ENCODE measurements around the gene ACSF3.

ACSF3 gene

DNA sequence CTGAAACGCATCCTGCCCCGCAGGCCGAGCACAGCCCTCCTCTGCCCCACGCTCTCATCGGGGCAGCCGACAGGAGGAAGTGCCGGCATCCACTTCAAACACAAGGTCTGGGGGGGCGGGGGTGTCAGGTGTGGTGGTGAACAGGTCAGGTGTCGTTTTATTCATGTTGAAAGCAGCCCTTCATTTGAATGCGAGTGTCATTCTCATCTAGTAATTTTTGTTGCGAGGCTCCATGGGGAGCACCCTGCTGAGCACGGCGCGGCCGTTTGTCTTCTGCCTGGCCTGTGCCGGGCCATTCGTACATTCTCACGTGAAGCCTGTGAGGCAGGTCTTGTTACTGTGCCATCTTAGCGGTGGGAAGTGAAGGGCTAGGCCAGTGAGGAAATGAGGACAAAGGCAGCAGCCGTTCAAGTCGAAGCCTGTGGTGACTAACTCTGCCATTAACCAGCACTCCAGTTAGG, 1.9 kb downstream of the ACSF3 start:
- no peak for DNase-seq (ENCODE audit: low spot score)

DNA sequence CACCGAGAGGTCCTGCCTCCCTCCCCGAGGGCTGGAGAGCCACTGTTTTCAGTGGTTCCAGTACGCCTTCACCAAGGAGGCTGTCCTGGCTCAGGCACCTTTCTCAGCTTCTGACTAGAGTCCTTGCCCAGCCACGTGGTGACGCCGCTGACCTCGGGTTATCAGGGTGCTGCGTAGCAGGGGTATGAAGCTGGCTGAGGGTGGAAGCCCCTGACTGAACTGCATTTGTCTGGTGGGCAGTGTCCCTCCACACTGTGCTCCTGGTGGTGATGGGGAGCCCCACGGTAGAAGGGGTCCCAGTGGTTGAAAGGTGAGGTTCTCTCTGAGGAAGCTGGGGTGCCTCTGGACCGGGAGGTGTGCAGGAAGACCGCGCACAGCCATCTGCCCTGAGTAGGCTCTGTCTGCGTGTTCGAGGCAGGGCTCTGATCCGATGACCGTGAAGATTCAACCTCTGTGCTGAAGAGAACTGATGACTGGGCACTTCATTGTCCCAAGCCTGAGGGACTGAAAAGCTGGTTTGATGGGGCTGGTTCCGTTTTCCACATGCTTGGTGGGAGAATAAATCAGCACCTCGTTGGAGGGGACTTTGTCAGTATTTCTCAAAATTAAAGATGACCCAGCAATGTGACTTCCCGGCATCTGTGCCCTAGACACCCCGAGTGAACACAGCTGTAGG, 2.5 kb downstream of the ACSF3 start:
- DNase-seq (ENCODE audit: low spot score): no peak

DNA sequence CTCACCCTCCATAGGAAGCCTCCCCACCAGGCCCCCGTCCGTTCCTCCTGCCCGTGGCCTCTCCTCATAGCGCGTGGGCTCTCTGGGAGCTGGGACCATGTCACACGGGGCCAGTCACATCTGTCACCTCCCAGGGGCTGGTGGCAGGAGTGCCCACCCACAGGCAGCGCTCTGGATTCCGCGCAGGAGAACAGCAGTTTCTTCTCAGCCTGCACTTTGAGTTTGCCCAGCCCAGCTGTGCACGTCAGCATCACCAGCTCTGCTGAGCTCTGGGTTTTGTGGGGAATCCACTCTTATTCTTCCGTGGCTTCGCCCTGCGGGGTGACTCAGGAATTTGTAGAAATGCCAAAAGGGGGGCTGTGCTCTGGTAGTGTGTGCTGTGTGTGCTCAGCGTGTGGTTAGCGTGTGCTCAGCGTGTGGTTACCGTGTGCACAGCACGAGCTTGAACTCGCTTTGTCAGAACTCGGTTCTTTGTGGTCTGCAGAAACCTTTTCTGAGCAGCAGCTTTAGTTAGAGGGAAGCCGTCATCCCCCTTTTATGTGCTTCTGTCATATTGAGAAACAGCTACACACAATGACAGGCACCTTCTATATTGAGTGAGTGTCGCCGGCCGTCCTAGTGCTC, 3.2 kb downstream of the ACSF3 start:
- DNase-seq (ENCODE audit: low spot score): no peak

DNA sequence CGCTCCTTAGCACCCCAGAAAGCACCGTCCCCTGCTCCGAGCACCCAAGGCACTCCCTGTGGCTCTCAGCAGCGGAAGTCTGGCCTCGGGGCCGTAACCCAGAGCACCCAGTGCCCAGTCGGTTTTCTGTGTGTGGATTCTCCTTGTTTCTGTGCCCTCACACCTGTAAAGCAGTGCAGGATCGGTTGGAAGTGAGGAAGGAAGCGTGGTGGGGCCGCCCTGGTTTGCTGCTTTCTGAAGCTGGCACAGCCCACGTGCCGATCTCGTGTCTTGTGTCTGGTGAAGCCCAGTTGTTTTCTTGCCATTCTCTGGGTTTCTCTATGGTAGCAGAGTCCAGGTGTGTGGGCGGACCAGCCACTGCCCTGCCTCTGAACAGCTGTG, 3.7 kb downstream of the ACSF3 start:
- DNase-seq (ENCODE audit: low spot score): no peak

DNA sequence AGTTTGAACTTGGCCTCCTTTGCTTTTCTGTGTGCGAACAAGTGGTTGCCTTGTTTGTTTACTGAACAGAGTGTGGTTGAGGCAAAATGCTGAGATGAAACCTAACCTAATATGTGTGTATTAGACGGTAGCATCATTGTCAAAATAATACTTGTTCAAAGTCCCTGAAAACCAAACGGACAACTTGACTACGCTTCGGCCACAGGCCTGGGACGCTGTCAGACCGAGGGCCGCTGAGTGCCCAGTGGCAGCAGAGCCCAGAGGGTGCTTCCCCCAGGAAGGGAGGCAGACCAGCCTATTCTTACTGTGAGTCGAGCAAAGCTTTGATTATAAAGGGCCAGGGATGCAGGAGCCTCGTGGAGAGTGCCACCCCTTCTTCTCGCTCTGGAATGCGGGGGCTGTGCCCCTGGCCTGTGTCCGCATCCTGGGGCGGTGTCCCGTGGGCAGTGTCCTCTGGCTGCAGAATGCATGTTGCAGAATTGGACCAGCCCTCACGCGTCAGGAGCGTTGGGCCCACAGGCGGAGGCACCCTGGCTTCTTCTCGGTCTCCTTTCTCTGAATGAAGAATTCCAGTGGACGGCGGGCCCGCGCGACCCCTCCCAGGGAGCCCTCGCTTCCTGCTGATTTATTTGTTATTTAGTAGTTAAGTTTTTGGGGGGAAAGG, 5.2 kb downstream of the ACSF3 start:
- DNase-seq (ENCODE audit: low spot score): no peak

DNA sequence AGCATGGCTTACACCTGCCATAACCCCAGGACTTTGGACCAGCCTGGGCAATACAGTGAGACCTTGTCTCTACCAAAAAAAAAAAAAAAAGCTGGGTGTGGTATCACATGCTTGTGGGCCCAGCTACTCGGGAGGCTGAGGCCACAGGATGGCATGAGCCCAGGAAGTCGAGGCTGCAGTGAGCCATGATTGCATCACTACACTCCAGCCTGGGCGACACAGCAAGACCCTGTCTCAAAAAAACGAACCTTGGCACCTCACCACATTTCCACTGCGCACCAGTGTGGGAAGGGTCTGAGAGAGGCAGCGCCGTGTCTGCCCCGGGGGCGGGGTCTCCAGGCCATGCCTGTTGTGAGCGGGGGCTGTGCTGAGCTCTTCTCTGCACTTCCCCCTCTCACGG, 6.3 kb downstream of the ACSF3 start:
- DNase-seq (ENCODE audit: low spot score): no peak

DNA sequence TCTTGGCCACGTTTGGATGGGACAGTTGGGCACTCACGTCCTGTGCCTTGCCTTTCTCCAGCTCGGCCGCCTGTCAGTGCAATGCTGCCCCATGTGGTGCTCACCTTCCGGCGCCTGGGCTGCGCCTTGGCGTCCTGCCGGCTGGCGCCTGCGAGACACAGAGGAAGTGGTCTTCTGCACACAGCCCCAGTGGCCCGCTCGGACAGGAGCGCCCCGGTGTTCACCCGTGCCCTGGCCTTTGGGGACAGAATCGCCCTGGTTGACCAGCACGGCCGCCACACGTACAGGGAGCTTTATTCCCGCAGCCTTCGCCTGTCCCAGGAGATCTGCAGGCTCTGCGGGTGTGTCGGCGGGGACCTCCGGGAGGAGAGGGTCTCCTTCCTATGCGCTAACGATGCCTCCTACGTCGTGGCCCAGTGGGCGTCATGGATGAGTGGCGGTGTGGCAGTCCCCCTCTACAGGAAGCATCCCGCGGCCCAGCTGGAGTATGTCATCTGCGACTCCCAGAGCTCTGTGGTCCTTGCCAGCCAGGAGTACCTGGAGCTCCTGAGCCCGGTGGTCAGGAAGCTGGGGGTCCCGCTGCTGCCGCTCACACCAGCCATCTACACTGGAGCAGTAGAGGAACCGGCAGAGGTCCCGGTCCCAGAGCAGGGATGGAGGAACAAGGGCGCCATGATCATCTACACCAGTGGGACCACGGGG, 7.1 kb downstream of the ACSF3 start:
- DNase-seq (ENCODE audit: low spot score): no peak

DNA sequence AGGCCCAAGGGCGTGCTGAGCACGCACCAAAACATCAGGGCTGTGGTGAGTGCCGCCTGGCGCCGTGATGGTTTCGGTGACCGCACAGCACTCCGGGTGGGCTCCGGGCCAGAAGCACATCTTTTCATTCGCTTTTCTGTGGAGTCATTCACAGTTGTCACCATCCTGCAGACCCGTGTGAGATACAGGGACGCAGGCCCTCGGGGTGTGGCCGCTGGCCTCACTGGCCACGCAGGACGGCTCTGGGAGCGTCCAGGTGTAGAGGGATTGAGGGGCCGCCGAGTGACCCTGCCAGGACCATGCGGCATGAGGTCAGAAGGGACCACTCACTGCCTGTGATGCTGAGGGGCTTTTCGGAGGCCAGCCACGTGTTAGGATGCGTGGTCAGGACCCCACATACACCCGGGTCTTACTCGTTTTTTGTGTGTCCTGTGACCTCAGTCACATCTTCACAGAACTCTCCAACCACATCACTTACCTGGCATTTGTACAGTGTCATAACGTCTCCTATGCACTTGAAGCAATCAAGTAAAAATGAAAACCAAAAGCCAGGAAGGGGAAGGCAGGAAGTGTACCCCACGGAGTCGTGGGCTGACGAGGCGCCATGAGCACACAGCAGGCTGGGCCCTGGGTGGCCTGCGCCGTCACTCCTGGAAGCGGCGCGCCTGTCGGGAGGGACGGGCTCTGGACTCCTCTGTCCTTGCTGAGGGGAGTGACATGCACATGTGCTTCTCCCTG, 7.8 kb downstream of the ACSF3 start:
- DNase-seq (ENCODE audit: low spot score): no peak

DNA sequence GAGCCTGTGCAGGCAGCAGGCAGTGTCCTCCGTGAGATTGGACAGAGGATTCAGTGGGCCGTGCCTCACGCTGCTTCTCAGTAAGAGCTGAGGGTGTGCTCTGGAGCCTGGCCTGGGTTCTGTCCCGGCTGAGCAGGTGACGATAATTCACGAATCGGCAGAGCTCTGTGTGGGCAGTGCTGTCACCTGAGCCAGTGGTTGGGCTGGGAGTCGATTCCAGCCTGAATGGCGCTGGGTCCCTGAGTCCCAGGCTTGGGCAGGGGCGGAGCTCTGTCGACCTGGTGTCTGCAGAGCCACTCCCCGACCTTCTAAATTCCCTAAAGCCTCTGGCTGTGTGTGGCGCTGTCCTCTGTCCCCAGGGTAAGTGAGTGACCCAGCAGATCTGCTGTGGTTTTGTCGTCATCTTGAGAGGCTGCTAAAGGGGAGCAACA, 8.4 kb downstream of the ACSF3 start:
- DNase-seq (ENCODE audit: low spot score): no peak

DNA sequence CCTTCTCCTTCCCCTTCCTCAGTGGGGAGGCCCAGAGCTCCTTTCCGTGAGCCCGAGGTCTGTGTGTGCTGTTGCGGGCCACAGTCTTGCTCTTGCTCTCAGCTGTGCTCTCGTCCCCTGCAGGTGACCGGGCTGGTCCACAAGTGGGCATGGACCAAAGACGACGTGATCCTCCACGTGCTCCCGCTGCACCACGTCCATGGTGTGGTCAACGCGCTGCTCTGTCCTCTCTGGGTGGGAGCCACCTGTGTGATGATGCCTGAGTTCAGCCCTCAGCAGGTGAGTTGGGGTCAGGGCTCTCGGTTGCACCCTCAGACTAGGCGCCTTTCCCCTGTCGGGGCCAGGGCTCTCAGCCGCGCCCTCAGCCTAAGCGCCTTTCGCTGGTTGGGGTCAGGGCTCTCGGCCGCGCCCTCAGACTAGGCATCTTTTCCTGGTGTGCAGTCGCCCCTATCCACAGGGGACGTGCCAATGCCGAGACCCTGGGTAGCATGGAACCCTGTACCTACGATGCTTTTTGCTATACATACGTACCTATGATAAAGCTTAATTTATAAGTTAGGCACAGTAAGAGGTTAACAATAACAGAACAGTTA, 8.9 kb downstream of the ACSF3 start:
- no peak for DNase-seq (ENCODE audit: low spot score)

DNA sequence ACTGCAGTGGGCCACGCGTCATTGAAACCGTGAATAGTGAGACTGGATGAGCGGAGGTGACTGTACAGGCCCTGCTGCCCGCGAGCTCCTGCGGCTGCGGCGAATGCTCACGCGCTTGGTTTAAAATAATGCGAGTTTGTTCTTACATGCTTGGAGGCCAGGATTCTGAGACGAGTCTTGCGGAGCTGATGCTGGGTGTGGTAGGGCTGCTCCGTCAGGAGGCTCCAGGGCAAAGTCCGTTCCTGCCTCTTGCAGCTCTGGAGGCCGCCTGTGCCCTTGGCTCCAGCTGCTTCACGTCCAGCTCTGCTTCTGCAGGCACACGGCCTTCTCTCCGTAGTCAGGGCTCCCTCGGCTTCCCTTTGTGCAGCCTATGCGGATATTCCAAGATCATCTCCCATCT, 9.5 kb downstream of the ACSF3 start:
- no peak for DNase-seq (ENCODE audit: low spot score)

DNA sequence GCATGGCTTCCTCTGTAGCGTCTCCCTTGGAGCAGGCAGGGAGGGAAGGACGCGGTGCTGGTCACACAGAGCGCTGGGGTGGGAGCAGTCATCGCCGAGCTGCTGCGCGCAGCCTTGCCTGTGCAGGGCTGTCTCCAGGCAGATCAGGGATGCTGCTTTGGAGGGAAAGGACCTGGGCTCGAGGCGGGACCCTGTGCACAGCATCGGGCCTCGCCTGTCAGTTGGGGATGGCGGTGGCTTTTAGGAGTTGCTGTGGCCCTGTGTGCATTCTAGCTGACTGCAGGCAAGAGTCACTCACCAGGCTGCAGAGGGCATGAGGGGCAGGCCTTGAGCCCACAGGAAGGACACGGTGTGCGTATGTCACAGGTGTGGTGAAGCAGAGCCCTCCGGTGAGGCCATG, 10.1 kb downstream of the ACSF3 start:
- DNase-seq (ENCODE audit: low spot score): no peak

DNA sequence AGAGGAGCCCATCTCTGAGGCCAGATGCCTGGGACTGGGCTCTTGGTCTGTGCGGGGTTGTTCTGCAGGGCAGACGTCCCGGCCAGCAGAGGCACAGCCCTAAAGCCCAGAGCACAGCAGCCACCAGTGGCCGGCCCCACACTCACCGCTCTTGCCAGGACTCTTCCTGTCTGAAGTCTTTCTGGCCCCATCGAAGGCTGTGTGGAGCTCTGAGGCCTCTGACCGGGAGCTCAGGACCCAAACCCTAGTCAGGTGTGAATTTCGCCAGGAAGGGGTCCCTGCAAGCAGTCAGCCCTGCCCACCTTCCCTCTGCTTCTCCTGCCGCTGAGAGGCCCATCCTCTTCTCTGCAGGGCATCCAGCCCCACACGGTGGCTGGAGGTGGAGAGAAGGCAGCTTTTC, 10.7 kb downstream of the ACSF3 start:
- no peak for DNase-seq (ENCODE audit: low spot score)

DNA sequence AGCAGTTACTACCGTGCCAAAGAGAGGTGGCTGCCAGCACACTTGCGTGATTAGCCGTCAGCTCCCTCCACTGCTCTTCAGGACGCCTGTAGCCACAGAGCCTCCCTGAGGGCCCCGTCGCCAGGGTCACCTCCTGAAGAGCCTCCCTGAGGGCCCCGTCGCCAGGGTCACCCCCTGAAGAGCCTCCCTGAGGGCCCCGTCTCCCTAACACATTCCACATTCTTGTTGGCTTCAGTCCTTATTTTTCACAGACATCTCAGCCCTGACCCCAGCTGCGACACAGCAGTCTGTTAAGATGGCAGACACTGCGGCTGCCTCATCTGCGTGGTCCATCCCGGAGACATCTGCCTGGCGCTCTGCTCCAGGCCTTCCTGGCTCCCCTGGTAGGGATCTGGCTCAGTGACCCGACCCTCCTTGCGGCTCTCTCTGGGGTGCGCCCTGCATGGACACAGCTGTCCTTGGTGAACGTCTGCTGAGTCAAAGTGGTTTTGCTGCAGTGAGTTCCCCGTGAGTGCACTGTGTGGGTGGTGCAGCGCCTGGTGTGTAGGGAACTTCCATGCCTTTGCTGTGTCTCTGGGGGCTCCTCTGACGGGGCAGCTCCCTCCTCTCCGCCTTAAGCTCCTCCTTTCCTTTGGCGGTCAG, 11.4 kb downstream of the ACSF3 start:
- DNase-seq (ENCODE audit: low spot score): no peak

DNA sequence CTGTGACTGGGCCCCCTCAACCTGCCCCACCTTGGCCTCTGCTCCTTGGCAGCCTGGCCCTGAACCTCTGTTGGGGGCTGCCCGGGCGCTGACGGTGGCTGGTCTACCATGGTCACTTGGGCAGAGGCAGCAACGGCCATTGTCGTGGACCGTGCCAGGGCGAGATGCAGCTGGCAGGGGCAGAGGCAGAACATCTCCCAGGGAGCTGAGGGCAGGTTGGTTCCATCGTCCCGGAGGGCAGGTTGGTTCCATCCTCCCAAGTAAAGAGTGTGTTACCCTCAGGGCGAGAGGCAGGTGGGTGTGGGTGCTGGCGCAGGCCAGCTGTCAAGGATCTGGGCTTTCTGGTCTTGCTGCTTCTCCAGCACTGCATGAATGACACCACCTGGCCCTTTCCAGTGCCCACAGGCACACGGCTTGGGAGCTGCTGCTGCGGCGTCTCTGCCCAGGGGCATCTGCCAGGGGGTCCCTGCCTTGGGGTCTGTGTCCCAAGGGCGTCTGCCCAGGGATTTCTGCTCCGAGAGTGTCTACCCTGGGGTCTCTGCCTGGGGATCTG, 12.0 kb downstream of the ACSF3 start:
- DNase-seq (ENCODE audit: low spot score): no peak

DNA sequence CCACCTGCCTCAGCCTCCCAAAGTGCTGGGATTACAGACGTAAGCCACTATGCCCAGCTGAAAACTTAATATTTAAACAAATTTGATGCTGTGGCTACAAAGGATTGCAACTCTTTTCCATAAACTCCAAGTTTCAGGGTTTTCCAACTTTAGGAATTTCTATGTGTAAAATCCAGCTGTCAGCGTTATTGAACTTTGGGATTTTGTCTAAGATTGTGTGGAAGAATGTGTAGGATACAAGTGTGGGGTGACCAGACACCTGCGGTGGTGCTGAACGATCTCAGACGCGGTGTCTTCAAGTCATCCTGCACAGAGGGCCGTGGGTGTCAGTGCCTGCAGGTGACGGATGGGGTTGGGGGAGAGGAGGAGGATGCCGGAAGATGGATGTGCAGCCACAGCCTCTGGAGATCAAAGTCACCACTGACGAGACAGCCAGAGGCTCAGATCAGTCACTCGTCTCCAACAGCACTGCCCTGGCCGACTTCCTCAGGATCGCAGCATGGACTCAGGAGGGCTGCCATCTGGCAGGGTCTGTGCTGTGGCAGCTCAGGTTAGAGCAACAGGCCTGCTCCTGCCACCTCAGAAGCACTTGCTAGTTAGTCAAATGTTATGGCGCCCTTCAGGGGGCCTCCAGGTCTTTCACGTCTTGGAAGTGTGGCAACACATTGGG, 13.0 kb downstream of the ACSF3 start:
- no peak for DNase-seq (ENCODE audit: low spot score)

DNA sequence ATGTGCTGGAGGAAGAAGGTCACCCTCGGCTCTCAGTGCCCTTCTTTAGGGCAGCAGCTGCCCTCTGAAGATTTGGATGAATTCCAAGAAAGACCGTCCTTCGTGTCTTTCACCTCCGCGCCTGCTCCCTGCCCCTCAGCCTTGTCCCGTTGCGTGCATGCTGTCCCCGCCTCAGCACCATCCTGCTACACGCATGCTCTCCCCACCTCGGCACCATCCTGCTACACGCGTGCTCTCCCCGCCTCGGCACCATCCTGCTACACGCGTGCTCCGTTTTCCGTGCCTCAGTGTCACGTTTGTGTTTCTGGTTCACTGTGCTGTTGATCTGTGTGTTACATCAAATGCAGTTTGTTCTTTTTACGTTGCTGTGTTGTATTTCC, 13.5 kb downstream of the ACSF3 start:
- no peak for DNase-seq (ENCODE audit: low spot score)

DNA sequence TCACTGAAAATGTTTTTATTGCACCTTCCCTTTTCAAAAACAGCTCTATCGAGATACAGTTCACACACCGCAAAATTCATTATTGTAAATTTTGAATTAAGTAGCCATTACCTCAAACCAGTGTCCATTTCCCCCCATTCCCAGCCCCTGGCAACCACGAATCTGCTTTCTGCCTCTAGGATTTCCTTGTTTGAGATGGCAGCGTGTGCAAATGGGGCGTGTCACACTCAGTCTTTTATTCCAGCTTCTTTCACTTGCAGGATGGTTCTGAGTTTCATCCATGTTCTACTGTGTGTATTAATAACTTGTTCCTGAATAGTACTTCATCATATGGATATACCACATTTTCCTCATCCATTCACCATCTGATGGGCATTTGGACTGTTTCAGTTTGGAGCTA, 14.8 kb downstream of the ACSF3 start:
- no peak for DNase-seq (ENCODE audit: low spot score)

DNA sequence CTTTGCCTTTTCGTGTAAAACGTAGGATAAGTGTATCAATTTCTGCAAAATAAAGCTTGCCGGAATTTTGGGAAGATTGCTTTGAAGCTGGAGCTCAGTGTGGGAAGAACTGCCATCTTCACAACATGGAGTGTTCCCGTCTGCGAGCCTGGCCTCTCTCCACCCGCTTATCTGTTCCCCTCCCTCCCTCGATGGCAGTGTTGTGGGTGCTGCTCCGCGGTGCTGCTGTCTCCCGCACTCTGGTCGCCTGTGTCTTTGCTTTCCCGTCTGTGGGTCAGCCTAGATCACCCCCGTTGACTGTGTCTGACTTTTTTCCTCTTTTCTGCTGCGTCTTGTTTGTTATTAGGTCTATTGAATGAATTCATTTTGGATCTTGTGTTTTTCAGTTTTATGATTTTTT, 17.0 kb downstream of the ACSF3 start:
- no peak for DNase-seq (ENCODE audit: low spot score)

DNA sequence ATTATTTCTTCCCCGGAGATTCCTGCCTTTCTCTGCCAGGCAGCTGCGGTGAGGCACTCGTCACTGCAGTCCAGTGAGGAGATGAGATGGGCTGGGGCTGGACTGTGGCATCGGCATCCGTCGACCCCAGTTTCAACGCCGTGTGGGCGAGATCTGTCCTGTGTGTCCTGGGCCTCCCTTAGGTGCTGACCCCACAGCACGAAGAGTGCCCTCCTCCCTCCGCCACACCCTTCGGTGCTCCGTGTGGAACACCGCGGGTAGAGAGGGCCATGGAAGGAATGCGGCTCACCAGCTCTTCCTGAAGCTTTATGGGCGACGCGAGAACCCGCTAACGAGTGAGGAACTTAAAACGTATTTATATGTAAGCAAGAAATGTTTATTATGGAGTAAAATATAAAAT, 17.6 kb downstream of the ACSF3 start:
- no peak for DNase-seq (ENCODE audit: low spot score)
